HepG2 (cell line): ENCODE results near the gene ZFP36L2. TPM values are rescaled to one million over a fixed set of nuclear protein-coding genes. Genes with fewer than 3 reads are reported as not detected.
A peak's percentile ranks its signal among the peaks of the same experiment; 100 is the strongest.

Experiments
- ATF1 ChIP-seq: IDR thresholded peaks from 2 replicates; pipeline ENCODE4 v1.6.1; 2016; ENCODE audit warnings: mild to moderate bottlenecking, control low read depth
- CBX5 ChIP-seq: sonication (generic); formaldehyde crosslinking; IDR thresholded peaks from 2 replicates; pipeline ENCODE4 v1.4.0; 2020; ENCODE audit warnings: missing genetic modification reagents, borderline replicate concordance
- GABPA ChIP-seq, 2 experiments: IDR thresholded peaks; 2 replicates each; pipeline ENCODE4 v1.6.1; 2011 to 2016; ENCODE audit warnings: low read depth in 2 of 2, low read length in 1 of 2, missing biosample characterization in 1 of 2, missing genetic modification characterization in 1 of 2
- KLF6 ChIP-seq: IDR thresholded peaks from 2 replicates; pipeline ENCODE4 v1.8.0; 2016; ENCODE audit warnings: missing biosample characterization, missing genetic modification reagents
- MLXIP ChIP-seq: sonication (generic); formaldehyde crosslinking; IDR thresholded peaks from 2 replicates; pipeline ENCODE4 v1.9.0; 2021; ENCODE audit warnings: missing genetic modification reagents, borderline replicate concordance
- MZF1 ChIP-seq: sonication (generic); formaldehyde crosslinking; IDR thresholded peaks from 2 replicates; pipeline ENCODE4 v1.8.1; 2023; ENCODE audit warnings: mild to moderate bottlenecking, missing genetic modification reagents, borderline replicate concordance
- PAF1 ChIP-seq: IDR thresholded peaks from 2 replicates; pipeline ENCODE4 v1.6.1; 2016; ENCODE audit warnings: missing genetic modification reagents, missing compliant biosample characterization
- RCOR2 ChIP-seq: IDR thresholded peaks from 2 replicates; pipeline ENCODE4 v1.6.1; 2016; ENCODE audit warnings: missing biosample characterization, missing genetic modification reagents
- TEF ChIP-seq: sonication (generic); formaldehyde crosslinking; IDR thresholded peaks from 2 replicates; pipeline ENCODE4 v1.5.0; 2020; ENCODE audit warnings: missing genetic modification reagents
- ZNF513 ChIP-seq: sonication (generic); formaldehyde crosslinking; conservative IDR thresholded peaks from 2 replicates; pipeline ENCODE4 v1.5.0; 2020; ENCODE audit warnings: missing genetic modification reagents
- ZNF646 ChIP-seq: sonication (generic); formaldehyde crosslinking; IDR thresholded peaks from 2 replicates; pipeline ENCODE4 v1.9.0; 2021; ENCODE audit warnings: mild to moderate bottlenecking, missing genetic modification reagents
- ZNF792 ChIP-seq: IDR thresholded peaks from 2 replicates; pipeline ENCODE4 v1.6.1; 2016
- polyA plus RNA-seq, 8 experiments: library from polyadenylated mRNA; depleted of rRNA in 3 of 8; stranded (reverse) in 7 of 8; unstranded in 1 of 8; fragments of >200 nt; fragmentation: Illumina TruSeq in 4 of 8; extraction: Trizol in 4 of 8; gene quantifications; 2 replicates each; pipeline versions ENCODE4 v1.2.1 to v1.2.3, GENCODE V29; 2011 to 2016; ENCODE audit warnings: low read depth in 4 of 8, missing spikeins in 1 of 8, mixed read lengths in 1 of 8; ENCODE audit not compliant: insufficient read depth in 1 of 8
- total RNA-seq, 5 experiments: library from RNA; depleted of rRNA; stranded (reverse); fragments of >200 nt; fragmentation: Illumina TruSeq; extraction: Trizol; gene quantifications; 2 replicates each; pipeline ENCODE4 v1.2.3, GENCODE V29; 2016; ENCODE audit warnings: low read depth in 1 of 5
- TF ChIP-seq, protein P1 (sequence below): sonication (generic); formaldehyde crosslinking; IDR thresholded peaks from 2 replicates; pipeline ENCODE4 v1.9.0; 2022; ENCODE audit warnings: low read depth, missing genetic modification reagents

Gene ZFP36L2
- total and polyA plus RNA-seq, 2 of the 13 experiments (the other 11 are each of a cell fraction or from before 2014, with no cell fraction given) = 11.2 to 21.8 TPM

DNA sequence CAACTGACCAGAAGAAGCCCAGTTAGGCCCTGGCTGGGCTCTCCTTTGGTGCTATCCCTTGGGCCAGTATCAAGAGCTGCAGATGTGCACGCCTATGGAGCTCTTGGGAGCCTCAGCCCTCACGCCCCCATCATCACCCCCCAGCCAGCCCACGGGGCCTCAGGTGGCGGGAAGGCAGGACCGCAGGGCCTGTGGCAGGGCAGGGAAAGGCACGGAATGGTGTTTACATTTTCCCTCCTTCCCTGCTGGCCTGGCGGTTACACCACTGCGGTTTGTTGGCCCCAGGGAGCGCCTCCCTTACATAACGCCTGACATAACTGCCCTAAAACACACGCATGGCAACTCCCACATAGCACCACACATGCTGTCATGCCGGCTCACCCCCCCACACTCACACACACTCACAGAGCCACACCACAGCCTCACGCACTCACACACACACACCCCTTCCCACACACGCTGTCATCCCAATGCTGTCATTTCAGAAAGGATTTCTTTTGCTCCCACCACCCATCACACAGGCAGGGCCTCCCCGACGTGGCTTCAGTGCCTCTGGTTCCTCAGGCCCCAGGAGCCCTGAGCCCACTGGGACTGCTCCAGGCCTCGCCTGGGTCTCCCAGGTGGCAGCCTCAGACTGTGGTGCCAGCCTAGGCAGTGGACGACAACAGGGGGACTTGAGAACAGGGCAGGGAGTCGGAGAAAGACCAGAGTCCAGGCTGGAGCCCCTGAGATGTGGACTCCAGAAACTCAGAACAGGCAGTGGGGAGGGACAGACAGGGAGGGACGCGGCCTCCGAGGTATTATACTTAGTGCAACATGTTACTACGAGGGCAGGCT, 15.7 kb downstream of the ZFP36L2 start (continued):
- TF ChIP-seq, protein P1, sequence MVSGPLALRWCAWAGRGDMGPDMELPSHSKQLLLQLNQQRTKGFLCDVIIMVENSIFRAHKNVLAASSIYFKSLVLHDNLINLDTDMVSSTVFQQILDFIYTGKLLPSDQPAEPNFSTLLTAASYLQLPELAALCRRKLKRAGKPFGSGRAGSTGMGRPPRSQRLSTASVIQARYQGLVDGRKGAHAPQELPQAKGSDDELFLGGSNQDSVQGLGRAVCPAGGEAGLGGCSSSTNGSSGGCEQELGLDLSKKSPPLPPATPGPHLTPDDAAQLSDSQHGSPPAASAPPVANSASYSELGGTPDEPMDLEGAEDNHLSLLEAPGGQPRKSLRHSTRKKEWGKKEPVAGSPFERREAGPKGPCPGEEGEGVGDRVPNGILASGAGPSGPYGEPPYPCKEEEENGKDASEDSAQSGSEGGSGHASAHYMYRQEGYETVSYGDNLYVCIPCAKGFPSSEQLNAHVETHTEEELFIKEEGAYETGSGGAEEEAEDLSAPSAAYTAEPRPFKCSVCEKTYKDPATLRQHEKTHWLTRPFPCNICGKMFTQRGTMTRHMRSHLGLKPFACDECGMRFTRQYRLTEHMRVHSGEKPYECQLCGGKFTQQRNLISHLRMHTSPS (CRISPR knock-in tag) = peak; percentile 86
- TF ChIP-seq MLXIP (CRISPR knock-in tag) (peak; percentile 55; the same call in 1 of the 2 replicates), ZNF646 (peak; percentile 91), PAF1 (CRISPR knock-in tag) (no peak), TEF (CRISPR knock-in tag) (peak; percentile 98), MZF1 (CRISPR knock-in tag) (no peak), KLF6 (CRISPR knock-in tag) (0 out of 2 replicates have a peak, but pooled peaks have one; percentile 83), ZNF513 (CRISPR knock-in tag) (no peak), RCOR2 (CRISPR knock-in tag) (0 out of 2 replicates have a peak, but pooled peaks have one; percentile 54), ATF1 (CRISPR knock-in tag) (no peak), ZNF792 (peak; percentile 88; the same call in 1 of the 2 replicates), CBX5 (CRISPR knock-in tag) (peak; percentile 67; the same call in 1 of the 2 replicates), GABPA (IDR thresholded peaks at IDR 0.05; ENCODE audit: low read depth, low read length) (no peak), GABPA (CRISPR knock-in tag; IDR thresholded peaks at IDR 0.05; ENCODE audit: low read depth) (no peak)
